ENCODE results near the gene RASSF9.

Gene RASSF9

GRCh38 chr12:85809500-85809899 is 26.7 kb downstream of the RASSF9 start:
- Mint-ChIP-seq H3K27me3 (no peaks in the 10 kb centered on the region), H3K4me1 (no peaks in the 10 kb centered on the region), H3K36me3 (ENCODE audit: insufficient read depth) (no peaks in the 10 kb centered on the region), H3K4me3 (no peak overlapping the region), H3K9me3 (peaks cover 5% of the 10 kb centered on the region), H3K27ac (ENCODE audit: low read depth) (no peak overlapping the region)
- no peak for DNase-seq (ENCODE audit: low spot score in 2 of 2)
- ATAC-seq (replicated peaks; ENCODE audit: extremely low read depth, poor library complexity, severe bottlenecking), result no peak

- Mint-ChIP-seq H3K36me3 (ENCODE audit: insufficient read depth) (no peaks in the 10 kb centered on the region), H3K4me3 (no peak overlapping the region), H3K4me1 (no peaks in the 10 kb centered on the region), H3K9me3 (peaks cover 4% of the 10 kb centered on the region), H3K27me3 (no peaks in the 10 kb centered on the region), H3K27ac (ENCODE audit: low read depth) (no peak overlapping the region)
- ATAC-seq (replicated peaks; ENCODE audit: extremely low read depth, poor library complexity, severe bottlenecking) (no peak), DNase-seq (ENCODE audit: low spot score in 2 of 2) (no peak)
Observed at GRCh38 chr12:85807730-85808129, 28.5 kb downstream of the RASSF9 start.

- H3K27ac Mint-ChIP-seq (ENCODE audit: low read depth), result no peak overlapping the region
- H3K9me3 Mint-ChIP-seq, result peaks cover 4% of the 10 kb centered on the region
- no peaks in the 10 kb centered on the region for H3K36me3 Mint-ChIP-seq (ENCODE audit: insufficient read depth)
- ATAC-seq (replicated peaks; ENCODE audit: extremely low read depth, poor library complexity, severe bottlenecking), result no peak
- no peak overlapping the region for H3K4me3 Mint-ChIP-seq
- H3K27me3 Mint-ChIP-seq, result no peaks in the 10 kb centered on the region
- H3K4me1 Mint-ChIP-seq, result no peaks in the 10 kb centered on the region
- no peak for DNase-seq (ENCODE audit: low spot score in 2 of 2)
Observed at GRCh38 chr12:85805654-85806053, 30.6 kb downstream of the RASSF9 start.

- DNase-seq (ENCODE audit: low spot score in 2 of 2) (no peak), ATAC-seq (replicated peaks; ENCODE audit: extremely low read depth, poor library complexity, severe bottlenecking) (no peak)
- H3K36me3 Mint-ChIP-seq (ENCODE audit: insufficient read depth), result no peaks in the 10 kb centered on the region
- H3K4me3 Mint-ChIP-seq, result no peak overlapping the region
- no peak overlapping the region for H3K27ac Mint-ChIP-seq (ENCODE audit: low read depth)
- peaks cover 4% of the 10 kb centered on the region for H3K9me3 Mint-ChIP-seq
- H3K27me3 Mint-ChIP-seq, result no peaks in the 10 kb centered on the region
- no peaks in the 10 kb centered on the region for H3K4me1 Mint-ChIP-seq
Observed at GRCh38 chr12:85804663-85805062, 31.5 kb downstream of the RASSF9 start.

- no peaks in the 10 kb centered on the region for H3K36me3 Mint-ChIP-seq (ENCODE audit: insufficient read depth)
- no peak overlapping the region for H3K4me3 Mint-ChIP-seq
- no peaks in the 10 kb centered on the region for H3K27me3 Mint-ChIP-seq
- DNase-seq (ENCODE audit: low spot score in 2 of 2), result no peak
- no peak for ATAC-seq (replicated peaks; ENCODE audit: extremely low read depth, poor library complexity, severe bottlenecking)
- no peaks in the 10 kb centered on the region for H3K4me1 Mint-ChIP-seq
- peaks cover 4% of the 10 kb centered on the region for H3K9me3 Mint-ChIP-seq
- no peak overlapping the region for H3K27ac Mint-ChIP-seq (ENCODE audit: low read depth)
Observed at GRCh38 chr12:85803923-85804322, 32.3 kb downstream of the RASSF9 start.

- Mint-ChIP-seq H3K27ac (ENCODE audit: low read depth) (no peak overlapping the region), H3K27me3 (no peaks in the 10 kb centered on the region), H3K36me3 (ENCODE audit: insufficient read depth) (no peaks in the 10 kb centered on the region), H3K9me3 (peaks cover 4% of the 10 kb centered on the region), H3K4me3 (no peak overlapping the region), H3K4me1 (no peaks in the 10 kb centered on the region)
- ATAC-seq (replicated peaks; ENCODE audit: extremely low read depth, poor library complexity, severe bottlenecking) (no peak), DNase-seq (ENCODE audit: low spot score in 2 of 2) (no peak)
Observed at GRCh38 chr12:85803231-85803630, 33.0 kb downstream of the RASSF9 start.

GRCh38 chr12:85798122-85798521 is 38.1 kb downstream of the RASSF9 start:
- Mint-ChIP-seq H3K4me3 (no peak overlapping the region), H3K27ac (ENCODE audit: low read depth) (no peak overlapping the region), H3K4me1 (no peaks in the 10 kb centered on the region), H3K9me3 (no peaks in the 10 kb centered on the region), H3K27me3 (no peaks in the 10 kb centered on the region), H3K36me3 (ENCODE audit: insufficient read depth) (no peaks in the 10 kb centered on the region)
- ATAC-seq (replicated peaks; ENCODE audit: extremely low read depth, poor library complexity, severe bottlenecking) (no peak), DNase-seq (ENCODE audit: low spot score in 2 of 2) (no peak)

- ATAC-seq (replicated peaks; ENCODE audit: extremely low read depth, poor library complexity, severe bottlenecking), result no peak
- H3K4me1 Mint-ChIP-seq, result no peaks in the 10 kb centered on the region
- H3K9me3 Mint-ChIP-seq, result no peaks in the 10 kb centered on the region
- H3K4me3 Mint-ChIP-seq, result no peak overlapping the region
- no peaks in the 10 kb centered on the region for H3K36me3 Mint-ChIP-seq (ENCODE audit: insufficient read depth)
- no peak overlapping the region for H3K27ac Mint-ChIP-seq (ENCODE audit: low read depth)
- H3K27me3 Mint-ChIP-seq, result no peaks in the 10 kb centered on the region
- DNase-seq (ENCODE audit: low spot score in 2 of 2), result no peak
Observed at GRCh38 chr12:85796001-85796400, 40.2 kb downstream of the RASSF9 start.

- H3K27ac Mint-ChIP-seq (ENCODE audit: low read depth), result no peak overlapping the region
- H3K36me3 Mint-ChIP-seq (ENCODE audit: insufficient read depth), result no peaks in the 10 kb centered on the region
- DNase-seq (ENCODE audit: low spot score in 2 of 2) (no peak), ATAC-seq (replicated peaks; ENCODE audit: extremely low read depth, poor library complexity, severe bottlenecking) (no peak)
- no peaks in the 10 kb centered on the region for H3K9me3 Mint-ChIP-seq
- no peaks in the 10 kb centered on the region for H3K27me3 Mint-ChIP-seq
- H3K4me3 Mint-ChIP-seq, result no peak overlapping the region
- H3K4me1 Mint-ChIP-seq, result no peaks in the 10 kb centered on the region
Observed at GRCh38 chr12:85794531-85794930, 41.7 kb downstream of the RASSF9 start.

GRCh38 chr12:85784096-85784720 is 52.0 kb downstream of the RASSF9 start:
- H3K9me3 Mint-ChIP-seq, result peaks cover 27% of the 10 kb centered on the region
- ATAC-seq (replicated peaks; ENCODE audit: extremely low read depth, poor library complexity, severe bottlenecking), result no peak
- no peaks in the 10 kb centered on the region for H3K36me3 Mint-ChIP-seq (ENCODE audit: insufficient read depth)
- H3K27ac Mint-ChIP-seq (ENCODE audit: low read depth), result no peak overlapping the region
- H3K27me3 Mint-ChIP-seq, result no peaks in the 10 kb centered on the region
- no peaks in the 10 kb centered on the region for H3K4me1 Mint-ChIP-seq
- no peak for DNase-seq (ENCODE audit: low spot score in 2 of 2)
- no peak overlapping the region for H3K4me3 Mint-ChIP-seq

- no peak for ATAC-seq (replicated peaks; ENCODE audit: extremely low read depth, poor library complexity, severe bottlenecking)
- H3K4me1 Mint-ChIP-seq, result no peaks in the 10 kb centered on the region
Observed at GRCh38 chr12:85782711-85783110, 53.5 kb downstream of the RASSF9 start.

GRCh38 chr12:85781766-85782165 is 54.4 kb downstream of the RASSF9 start:
- no peak overlapping the region for H3K27ac Mint-ChIP-seq (ENCODE audit: low read depth)
- DNase-seq (ENCODE audit: low spot score in 2 of 2), result no peak
- no peaks in the 10 kb centered on the region for H3K4me1 Mint-ChIP-seq
- no peak for ATAC-seq (replicated peaks; ENCODE audit: extremely low read depth, poor library complexity, severe bottlenecking)
- no peak overlapping the region for H3K4me3 Mint-ChIP-seq
- H3K27me3 Mint-ChIP-seq, result no peaks in the 10 kb centered on the region
- peaks cover 20% of the 10 kb centered on the region for H3K9me3 Mint-ChIP-seq
- no peaks in the 10 kb centered on the region for H3K36me3 Mint-ChIP-seq (ENCODE audit: insufficient read depth)

More at GRCh38 chr12:85782711-85783110, 53.5 kb downstream of the RASSF9 start:
- no peaks in the 10 kb centered on the region for H3K27me3 Mint-ChIP-seq
- no peaks in the 10 kb centered on the region for H3K36me3 Mint-ChIP-seq (ENCODE audit: insufficient read depth)
- H3K4me3 Mint-ChIP-seq, result no peak overlapping the region
- H3K27ac Mint-ChIP-seq (ENCODE audit: low read depth), result no peak overlapping the region
- DNase-seq (ENCODE audit: low spot score in 2 of 2), result no peak
- H3K9me3 Mint-ChIP-seq, result peaks cover 25% of the 10 kb centered on the region

GRCh38 chr12:85779768-85780167 is 56.4 kb downstream of the RASSF9 start:
- no peak overlapping the region for H3K4me3 Mint-ChIP-seq
- DNase-seq (ENCODE audit: low spot score in 2 of 2) (no peak), ATAC-seq (replicated peaks; ENCODE audit: extremely low read depth, poor library complexity, severe bottlenecking) (no peak)
- no peak overlapping the region for H3K27ac Mint-ChIP-seq (ENCODE audit: low read depth)
- H3K36me3 Mint-ChIP-seq (ENCODE audit: insufficient read depth), result no peaks in the 10 kb centered on the region
- H3K9me3 Mint-ChIP-seq, result peaks cover 20% of the 10 kb centered on the region
- no peaks in the 10 kb centered on the region for H3K27me3 Mint-ChIP-seq
- no peaks in the 10 kb centered on the region for H3K4me1 Mint-ChIP-seq
